T-helper 17 cell (primary cell): ENCODE measurements around the gene ECM2. TPM values are rescaled to one million over a fixed set of nuclear protein-coding genes. Genes with fewer than 3 reads are reported as not detected.
A peak's percentile ranks its signal among the peaks of the same experiment; 100 is the strongest.
"Not testable (repeated sequence)": the region's sequence is repeated elsewhere in the genome, so short reads cannot be mapped to it uniquely, and the experiment has no call there.

Experiments used
- ATAC-seq: fragments of 150-1000 bp; cut with Tn5 transposase; 2 replicates; pipeline ENCODE4 v1.10.0; 2021; ENCODE audit warnings: mild to moderate bottlenecking, moderate library complexity
- DNase-seq, 3 donors: peaks; one replicate each; pipeline versions ENCODE4 v3.0.0 to v3.0.0-alpha.2; 2020 to 2021
- H3K9me3 ChIP-seq: one replicate; pipeline ENCODE4 v1.7.0; 2013; ENCODE audit warnings: low read length, mild to moderate bottlenecking; ENCODE audit not compliant: control insufficient read depth, poor library complexity, severe bottlenecking
- H3K27ac Mint-ChIP-seq: one replicate; pipeline ENCODE4 v1.8.0; 2022; ENCODE audit warnings: mild to moderate bottlenecking, moderate library complexity, mixed read lengths
- H3K27me3 Mint-ChIP-seq: one replicate; pipeline ENCODE4 v1.8.0; 2022; ENCODE audit warnings: mixed read lengths
- H3K36me3 Mint-ChIP-seq: one replicate; pipeline ENCODE4 v1.8.0; 2022; ENCODE audit warnings: low read depth, mixed read lengths
- H3K4me1 Mint-ChIP-seq: one replicate; pipeline ENCODE4 v1.8.0; 2022; ENCODE audit warnings: mild to moderate bottlenecking, mixed read lengths
- H3K4me3 Mint-ChIP-seq: one replicate; pipeline ENCODE4 v1.8.0; 2022; ENCODE audit warnings: mild to moderate bottlenecking, moderate library complexity, mixed read lengths
- total RNA-seq, 4 donors: library from RNA in 2 of 4; stranded (reverse) in 2 of 4; gene quantifications; one replicate each; pipeline ENCODE4 v1.2.3 and lab custom pipeline; 2022 to 2026

The ECM2 gene
- not detected for total RNA-seq
- total RNA-seq (lab: John Stamatoyannopoulos, UW) = 0 reads per million in 2 donors

- no peaks in the 10 kb centered on the region for H3K9me3 ChIP-seq
- ATAC-seq (no peak), DNase-seq (no peak)
- peaks cover 12% of the 10 kb centered on the region for H3K4me1 Mint-ChIP-seq
- H3K36me3 Mint-ChIP-seq = no peaks in the 10 kb centered on the region
- H3K27ac Mint-ChIP-seq = no peak within 1 kb of the TSS
- peak within 1 kb of the TSS; percentile 39 for H3K4me3 Mint-ChIP-seq
- H3K27me3 Mint-ChIP-seq = no peaks in the 10 kb centered on the region
Observed at GRCh38 chr9:92535940-92536850, at the start of gene ECM2. TSS of gene ECM2 (minus strand) at chr9:92535990. CDS start at chr9:92522866, 13,124 bp downstream.

- Mint-ChIP-seq H3K27ac (no peak overlapping the region), H3K36me3 (no peaks in the 10 kb centered on the region), H3K4me3 (no peak overlapping the region), H3K4me1 (no peaks in the 10 kb centered on the region), H3K27me3 (no peaks in the 10 kb centered on the region)
- no peaks in the 10 kb centered on the region for H3K9me3 ChIP-seq
- ATAC-seq = no peak
- no peak for DNase-seq
Observed at GRCh38 chr9:92576175-92576574, 40.4 kb upstream of the ECM2 start.

- not testable (repeated sequence) for H3K36me3 Mint-ChIP-seq, H3K27me3 Mint-ChIP-seq, ATAC-seq, H3K9me3 ChIP-seq, DNase-seq, H3K4me1 Mint-ChIP-seq, H3K4me3 Mint-ChIP-seq, H3K27ac Mint-ChIP-seq
Observed at GRCh38 chr9:92573612-92574011, 37.8 kb upstream of the ECM2 start.

- ATAC-seq, H3K4me3 Mint-ChIP-seq, H3K4me1 Mint-ChIP-seq, H3K9me3 ChIP-seq, H3K27ac Mint-ChIP-seq, H3K36me3 Mint-ChIP-seq, H3K27me3 Mint-ChIP-seq, DNase-seq: not testable (repeated sequence)
Observed at GRCh38 chr9:92571871-92572270, 36.1 kb upstream of the ECM2 start.

- no peaks in the 10 kb centered on the region for H3K9me3 ChIP-seq
- H3K4me1 Mint-ChIP-seq = no peaks in the 10 kb centered on the region
- ATAC-seq (no peak), DNase-seq (no peak)
- no peak overlapping the region for H3K4me3 Mint-ChIP-seq
- no peaks in the 10 kb centered on the region for H3K27me3 Mint-ChIP-seq
- H3K36me3 Mint-ChIP-seq = no peaks in the 10 kb centered on the region
- H3K27ac Mint-ChIP-seq = no peak overlapping the region
Observed at GRCh38 chr9:92564982-92565381, 29.2 kb upstream of the ECM2 start.

GRCh38 chr9:92564504-92564903 lies 28.7 kb upstream of the ECM2 start:
- no peak for DNase-seq
- Mint-ChIP-seq H3K4me1 (no peaks in the 10 kb centered on the region), H3K27me3 (no peaks in the 10 kb centered on the region), H3K4me3 (no peak overlapping the region), H3K36me3 (no peaks in the 10 kb centered on the region), H3K27ac (no peak overlapping the region)
- ATAC-seq = no peak
- H3K9me3 ChIP-seq = no peaks in the 10 kb centered on the region

GRCh38 chr9:92563116-92564100 lies 27.6 kb upstream of the ECM2 start:
- Mint-ChIP-seq H3K4me3 (peak overlapping the region; percentile 22), H3K27ac (no peak overlapping the region), H3K27me3 (no peaks in the 10 kb centered on the region), H3K4me1 (no peaks in the 10 kb centered on the region), H3K36me3 (no peaks in the 10 kb centered on the region)
- no peak for ATAC-seq
- no peaks in the 10 kb centered on the region for H3K9me3 ChIP-seq
- DNase-seq = no peak

- no peaks in the 10 kb centered on the region for H3K36me3 Mint-ChIP-seq
- no peaks in the 10 kb centered on the region for H3K4me1 Mint-ChIP-seq
- DNase-seq (no peak), ATAC-seq (no peak)
- H3K9me3 ChIP-seq = no peaks in the 10 kb centered on the region
- no peak overlapping the region for H3K27ac Mint-ChIP-seq
- no peak overlapping the region for H3K4me3 Mint-ChIP-seq
- H3K27me3 Mint-ChIP-seq = no peaks in the 10 kb centered on the region
Observed at GRCh38 chr9:92562461-92562967, 26.7 kb upstream of the ECM2 start.

GRCh38 chr9:92561374-92562330 lies 25.9 kb upstream of the ECM2 start:
- no peaks in the 10 kb centered on the region for H3K36me3 Mint-ChIP-seq
- no peaks in the 10 kb centered on the region for H3K27me3 Mint-ChIP-seq
- H3K4me3 Mint-ChIP-seq = no peak overlapping the region
- DNase-seq = no peak
- no peaks in the 10 kb centered on the region for H3K9me3 ChIP-seq
- ATAC-seq = no peak
- H3K4me1 Mint-ChIP-seq = no peaks in the 10 kb centered on the region
- no peak overlapping the region for H3K27ac Mint-ChIP-seq

GRCh38 chr9:92558612-92559374 lies 23.0 kb upstream of the ECM2 start:
- ATAC-seq = no peak
- Mint-ChIP-seq H3K36me3 (peaks cover 2% of the 10 kb centered on the region), H3K27me3 (no peaks in the 10 kb centered on the region), H3K4me1 (no peaks in the 10 kb centered on the region), H3K27ac (no peak overlapping the region), H3K4me3 (no peak overlapping the region)
- DNase-seq = no peak
- no peaks in the 10 kb centered on the region for H3K9me3 ChIP-seq

GRCh38 chr9:92550765-92551164 lies 15.0 kb upstream of the ECM2 start:
- Mint-ChIP-seq H3K4me1 (no peaks in the 10 kb centered on the region), H3K4me3 (no peak overlapping the region), H3K27me3 (no peaks in the 10 kb centered on the region), H3K36me3 (peaks cover 2% of the 10 kb centered on the region), H3K27ac (no peak overlapping the region)
- no peaks in the 10 kb centered on the region for H3K9me3 ChIP-seq
- DNase-seq (no peak), ATAC-seq (no peak)

GRCh38 chr9:92547356-92547755 lies 11.6 kb upstream of the ECM2 start:
- Mint-ChIP-seq H3K4me3 (no peak overlapping the region), H3K27ac (no peak overlapping the region), H3K36me3 (no peaks in the 10 kb centered on the region), H3K27me3 (no peaks in the 10 kb centered on the region), H3K4me1 (no peaks in the 10 kb centered on the region)
- ATAC-seq = no peak
- no peaks in the 10 kb centered on the region for H3K9me3 ChIP-seq
- no peak for DNase-seq
